Right renal cortex interstitium (tissue), 3 donors: ENCODE results near the gene CKAP2L. TPM values are rescaled to one million over a fixed set of nuclear protein-coding genes. Genes with fewer than 3 reads are reported as not detected.
"Not testable (repeated sequence)": the region's sequence is repeated elsewhere in the genome, so short reads cannot be mapped to it uniquely, and the experiment has no call there.

Source experiments
- DNase-seq, 3 donors: peaks; one replicate each; pipeline ENCODE4 v3.0.0-alpha.2; 2013; ENCODE audit warnings: low read depth in 3 of 3, low spot score in 2 of 3
- polyA plus RNA-seq, 3 donors: library from polyadenylated mRNA; unstranded; fragments of 120-200 nt; gene quantifications; one replicate each; pipeline ENCODE4 v1.2.1, GENCODE V29; 2013; ENCODE audit not compliant: insufficient read length in 3 of 3

Gene CKAP2L
- polyA plus RNA-seq, 3 donors, result 12.8 to 16.4 (median 15.8) TPM

- no peak for DNase-seq
These were observed 51.4 kb downstream of the CKAP2L start for GRCh38 chr2:112712903-112713584.

GRCh38 chr2:112712465-112712864 lies 51.9 kb downstream of the CKAP2L start:
- no peak for DNase-seq

- no peak for DNase-seq
These were observed 53.3 kb downstream of the CKAP2L start for GRCh38 chr2:112710956-112711750.

- no peak for DNase-seq
These were observed 54.7 kb downstream of the CKAP2L start for GRCh38 chr2:112709703-112710102.

GRCh38 chr2:112708968-112709367 lies 55.4 kb downstream of the CKAP2L start:
- DNase-seq, result no peak

GRCh38 chr2:112706947-112707346 lies 57.5 kb downstream of the CKAP2L start:
- not testable (repeated sequence) for DNase-seq

DNA sequence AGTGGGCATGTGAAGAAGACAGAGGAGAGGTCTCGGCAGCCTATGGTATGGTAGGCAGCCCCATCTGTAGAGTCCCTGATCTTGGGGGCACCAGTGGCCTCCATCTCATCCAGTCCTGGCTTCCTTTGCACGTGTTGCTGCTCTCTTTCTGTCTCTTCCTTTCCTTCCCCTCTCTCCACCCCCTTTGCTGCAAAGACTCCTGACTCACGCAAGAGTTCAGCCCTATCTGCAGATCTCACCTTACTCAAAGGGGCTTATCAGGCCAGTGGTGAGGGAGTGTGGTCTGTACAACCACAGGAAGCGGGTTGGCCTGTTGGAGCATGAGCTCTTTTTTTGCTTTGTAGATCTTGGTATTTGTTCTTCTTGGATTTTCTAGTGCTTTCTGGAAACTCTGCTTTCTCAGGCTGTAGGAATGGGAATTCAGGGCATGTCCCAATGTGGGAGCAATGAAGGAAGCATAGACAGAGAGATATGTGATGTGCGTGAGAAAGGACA lies 58.2 kb downstream of the CKAP2L start:
- DNase-seq, result no peak

DNA sequence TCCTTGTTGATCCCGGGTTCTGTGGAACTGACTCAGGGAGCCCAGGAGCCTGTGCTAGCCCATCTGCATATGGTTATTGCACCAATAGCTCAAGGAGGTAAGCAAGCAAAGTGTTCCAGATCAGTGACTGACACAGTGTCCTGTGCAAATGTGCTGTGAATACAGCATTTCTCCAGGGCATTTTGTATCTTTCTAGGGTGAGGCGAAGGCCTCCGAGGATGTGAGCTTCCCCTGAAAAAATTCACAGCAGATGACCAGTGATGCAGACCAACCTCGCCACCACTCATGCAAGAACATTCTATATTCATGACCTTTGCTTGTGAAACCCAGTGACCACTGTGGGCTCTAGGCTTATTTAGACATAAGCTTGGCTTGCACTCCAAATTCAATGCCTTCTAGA lies 58.8 kb downstream of the CKAP2L start:
- no peak for DNase-seq

DNA sequence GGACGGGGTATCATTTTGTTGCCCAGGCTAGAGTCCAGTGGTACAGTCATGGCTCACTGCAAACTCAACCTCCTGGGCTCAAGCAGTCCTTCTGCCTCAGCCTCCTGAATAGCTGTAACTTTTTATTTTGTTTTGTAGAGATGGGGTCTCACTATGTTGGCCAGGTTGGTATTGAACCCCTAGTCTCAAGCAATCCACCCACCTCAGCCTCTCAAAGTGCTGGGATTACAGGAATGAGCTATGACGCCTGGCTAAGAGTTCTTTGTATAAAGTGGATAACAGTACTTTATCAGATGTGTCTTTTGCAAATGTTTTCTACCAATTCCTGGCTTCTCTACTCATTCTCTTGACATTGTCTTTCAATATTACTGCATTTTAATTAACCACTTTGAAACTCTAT lies 60.7 kb downstream of the CKAP2L start:
- DNase-seq, result no peak

- no peak for DNase-seq
These were observed 63.4 kb downstream of the CKAP2L start for GRCh38 chr2:112701052-112701451.

- no peak for DNase-seq
These were observed 64.3 kb downstream of the CKAP2L start for GRCh38 chr2:112699984-112700667.

- DNase-seq, result no peak
These were observed 65.4 kb downstream of the CKAP2L start for GRCh38 chr2:112698834-112699515.

- DNase-seq, result no peak
These were observed 70.2 kb downstream of the CKAP2L start for GRCh38 chr2:112694182-112694581.

DNA sequence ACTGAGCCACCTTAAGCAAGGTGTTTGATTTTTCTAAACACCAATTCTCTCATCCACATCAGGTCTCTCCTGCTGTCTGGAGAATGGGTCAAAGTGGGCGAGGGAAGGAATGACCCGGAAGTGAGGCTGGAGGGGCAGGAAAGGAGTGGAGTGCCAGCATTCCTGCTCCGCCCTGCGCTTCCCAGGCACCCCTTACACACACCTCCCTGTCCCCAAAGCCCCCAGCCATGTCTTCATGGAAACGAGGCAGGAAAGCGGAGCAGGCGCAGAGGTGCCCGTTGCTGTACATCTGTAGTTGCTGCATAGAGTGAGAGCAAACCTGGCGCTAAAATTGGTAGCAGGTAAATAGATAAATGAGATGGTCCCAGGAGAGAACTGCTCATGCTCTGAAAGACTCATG lies 70.8 kb downstream of the CKAP2L start:
- DNase-seq, result no peak

DNA sequence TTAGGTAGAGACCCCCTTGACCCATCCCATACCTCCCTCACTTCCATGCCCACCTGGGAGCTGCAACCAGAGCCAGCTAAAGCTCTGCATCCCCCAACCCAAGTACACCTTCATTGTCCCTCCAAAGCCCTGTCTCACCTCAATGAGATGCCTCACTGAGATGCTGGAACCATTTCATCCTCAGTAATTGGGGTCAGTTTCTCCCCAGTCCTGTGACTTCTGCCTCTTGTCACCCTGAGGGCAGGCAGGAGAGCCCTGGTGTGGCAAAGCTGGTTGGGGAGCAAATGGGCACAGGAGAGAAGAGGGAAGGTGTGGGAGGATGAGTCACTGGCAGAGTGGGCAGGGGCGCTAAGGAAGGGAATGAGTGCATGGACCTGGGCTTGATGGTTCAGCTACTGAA lies 71.5 kb downstream of the CKAP2L start:
- no peak for DNase-seq

DNA sequence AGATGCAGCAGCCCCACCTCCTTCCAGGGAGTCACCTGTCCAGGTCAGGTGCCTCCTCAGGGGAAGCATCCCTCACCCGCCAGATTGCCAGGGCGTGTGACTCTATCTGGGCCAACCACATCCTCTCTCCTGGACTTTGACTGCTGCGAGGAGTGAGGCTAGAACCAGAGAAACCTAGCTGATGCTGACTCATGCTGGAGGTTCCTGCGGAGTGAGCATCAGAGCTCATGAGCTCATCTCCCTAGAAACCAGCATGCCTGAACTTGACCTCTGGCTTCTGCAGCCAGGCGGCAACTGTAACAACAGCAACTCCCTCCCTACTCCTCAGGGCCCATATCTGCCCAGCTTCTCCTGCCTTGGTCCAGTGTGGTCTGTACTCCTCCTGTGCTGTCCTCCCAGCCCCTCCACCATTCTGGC lies 71.9 kb downstream of the CKAP2L start:
- DNase-seq, result no peak

GRCh38 chr2:112691881-112692281 lies 72.5 kb downstream of the CKAP2L start:
- DNase-seq, result no peak

DNA sequence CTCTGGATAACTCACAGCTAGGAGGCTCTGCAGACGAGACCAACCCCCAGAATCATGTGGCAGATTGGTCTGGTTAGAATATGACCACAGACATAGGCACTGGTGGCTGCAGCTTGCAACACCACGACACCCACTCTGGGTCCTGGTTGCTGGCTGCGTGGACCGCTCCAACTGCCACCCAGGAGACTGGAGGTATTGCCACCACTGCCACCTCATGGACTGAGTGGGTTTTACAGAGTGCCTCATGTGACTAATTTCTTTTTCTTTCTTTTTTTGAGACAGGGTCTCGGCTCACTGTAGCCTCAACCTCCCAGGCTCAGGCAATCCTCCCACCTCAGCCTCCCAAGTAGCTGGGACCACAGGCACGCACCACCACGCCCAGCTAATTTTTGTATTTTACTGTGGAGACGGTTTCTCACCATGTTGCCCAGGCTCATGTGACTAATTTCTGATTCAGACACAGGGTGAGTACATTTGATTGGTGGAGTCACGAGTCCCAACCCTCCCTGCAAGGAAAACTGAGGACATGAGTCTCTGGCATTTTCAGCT lies 73.5 kb downstream of the CKAP2L start:
- DNase-seq, result no peak

DNA sequence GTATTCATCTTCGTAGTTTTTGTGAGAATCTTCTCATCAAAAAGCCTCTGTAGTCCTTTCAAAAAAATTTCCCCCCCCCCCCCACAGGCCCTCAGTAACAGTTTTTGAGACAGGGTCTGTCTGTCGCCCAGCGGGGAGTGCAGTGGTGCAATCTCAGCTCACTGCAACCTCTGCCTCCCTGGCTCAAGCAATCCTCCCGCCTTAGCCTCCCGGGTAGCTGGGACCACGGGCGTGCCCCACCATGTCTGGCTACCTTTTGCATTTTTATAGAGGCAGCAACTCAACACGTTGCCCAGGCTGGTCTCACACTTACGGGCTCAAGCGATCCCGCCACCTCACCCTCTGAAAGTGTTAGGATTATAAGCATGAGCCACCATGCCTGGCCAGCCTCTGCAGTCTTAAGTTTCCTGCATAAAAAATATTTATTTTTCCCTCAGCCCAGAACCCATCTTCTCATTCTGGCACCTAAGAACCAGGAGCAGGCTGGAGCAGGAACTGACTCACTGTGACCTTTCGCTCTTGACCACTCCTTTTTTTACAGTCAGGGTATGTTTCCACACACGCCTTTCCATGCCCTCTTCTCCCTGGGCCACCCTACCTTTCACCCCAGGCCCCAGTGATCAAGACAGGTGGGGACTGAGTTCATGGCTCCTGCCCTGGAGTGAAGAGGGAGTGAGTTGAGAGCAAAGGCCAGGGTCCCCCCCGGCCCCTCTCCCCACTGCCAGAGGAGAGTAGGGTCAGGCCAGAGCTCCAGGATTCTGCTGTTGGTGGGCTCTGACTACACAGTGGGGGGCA lies 76.1 kb downstream of the CKAP2L start:
- no peak for DNase-seq

DNA sequence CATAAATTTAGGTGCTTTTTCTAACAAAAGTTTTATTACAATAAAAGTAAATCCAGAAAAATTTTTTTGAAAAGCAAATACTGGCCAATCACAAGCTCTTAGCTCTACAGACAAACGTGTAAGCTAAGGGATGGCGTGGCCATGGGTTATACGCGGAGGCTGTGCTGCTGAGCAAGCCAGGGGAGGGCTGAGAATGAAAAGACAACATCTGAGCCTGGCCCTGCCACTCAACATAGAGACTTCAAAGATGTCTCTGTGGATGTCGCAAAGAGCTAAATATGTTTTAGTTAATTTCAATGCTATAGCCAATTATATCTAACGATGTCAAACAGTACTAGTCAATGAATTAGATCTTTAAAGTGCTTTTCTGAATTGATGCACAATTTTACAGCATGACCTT lies 76.9 kb downstream of the CKAP2L start:
- no peak for DNase-seq
